Endothelial cell of umbilical vein (primary cell): ENCODE results near the gene MYD88.

Source experiments
- EZH2 ChIP-seq: IDR thresholded peaks from 2 replicates; pipeline ENCODE4 v1.6.1; 2012; ENCODE audit warnings: borderline replicate concordance, low read depth, mild to moderate bottlenecking, moderate library complexity, low read length, inconsistent platforms; ENCODE audit not compliant: severe bottlenecking
- FOS ChIP-seq: IDR thresholded peaks from 2 replicates; pipeline ENCODE4 v1.6.1; 2011; ENCODE audit warnings: mild to moderate bottlenecking, low read length, moderate library complexity, borderline replicate concordance; ENCODE audit not compliant: insufficient read depth
- GATA2 ChIP-seq: IDR thresholded peaks from 2 replicates; pipeline ENCODE4 v1.7.0; 2011; ENCODE audit warnings: low read depth, mild to moderate bottlenecking, moderate library complexity, mixed read lengths, low read length; ENCODE audit not compliant: insufficient read length, insufficient read depth
- MYC ChIP-seq: IDR thresholded peaks from one replicate; pipeline ENCODE4 v1.6.1; 2011; ENCODE audit warnings: mild to moderate bottlenecking, low read depth, low read length
- POLR2A ChIP-seq: IDR thresholded peaks from 2 replicates; pipeline ENCODE4 v1.6.1; 2012; ENCODE audit warnings: low read depth, mild to moderate bottlenecking, control low read depth, low read length
- TF ChIP-seq, protein P1 (sequence below), 2 donors: IDR thresholded peaks; 1 replicate in 1 of 2; 2 replicates in 1 of 2; pipeline ENCODE4 v1.5.1; 2011; ENCODE audit warnings: low read length in 2 of 2, mild to moderate bottlenecking in 2 of 2, moderate library complexity in 2 of 2, control low read depth in 1 of 2, inconsistent platforms in 1 of 2, low read depth in 1 of 2; ENCODE audit not compliant: insufficient read depth in 1 of 2; ENCODE audit errors: extremely low read depth in 1 of 2

DNA sequence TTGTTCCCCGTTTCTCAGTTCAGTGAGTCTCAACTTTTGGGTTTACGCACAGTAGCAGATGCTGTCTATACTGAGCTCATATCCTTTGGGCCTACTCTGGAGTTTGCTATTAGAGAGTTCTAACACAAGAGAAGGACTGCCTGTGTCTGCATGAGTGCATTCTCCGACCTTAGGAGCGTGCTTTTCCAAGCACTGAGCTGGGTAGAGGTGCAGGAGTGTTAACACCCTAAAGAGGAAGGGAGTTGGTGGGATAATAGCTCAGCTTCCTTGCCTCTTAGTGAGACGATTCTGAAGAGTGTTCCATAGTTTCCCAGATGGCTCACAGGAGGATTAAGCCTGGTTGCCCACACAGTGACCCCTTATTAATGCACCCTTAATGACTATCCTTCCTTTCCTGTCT, 20.0 kb downstream of the MYD88 start:
- no peak for TF ChIP-seq EZH2
- TF ChIP-seq, protein P1, sequence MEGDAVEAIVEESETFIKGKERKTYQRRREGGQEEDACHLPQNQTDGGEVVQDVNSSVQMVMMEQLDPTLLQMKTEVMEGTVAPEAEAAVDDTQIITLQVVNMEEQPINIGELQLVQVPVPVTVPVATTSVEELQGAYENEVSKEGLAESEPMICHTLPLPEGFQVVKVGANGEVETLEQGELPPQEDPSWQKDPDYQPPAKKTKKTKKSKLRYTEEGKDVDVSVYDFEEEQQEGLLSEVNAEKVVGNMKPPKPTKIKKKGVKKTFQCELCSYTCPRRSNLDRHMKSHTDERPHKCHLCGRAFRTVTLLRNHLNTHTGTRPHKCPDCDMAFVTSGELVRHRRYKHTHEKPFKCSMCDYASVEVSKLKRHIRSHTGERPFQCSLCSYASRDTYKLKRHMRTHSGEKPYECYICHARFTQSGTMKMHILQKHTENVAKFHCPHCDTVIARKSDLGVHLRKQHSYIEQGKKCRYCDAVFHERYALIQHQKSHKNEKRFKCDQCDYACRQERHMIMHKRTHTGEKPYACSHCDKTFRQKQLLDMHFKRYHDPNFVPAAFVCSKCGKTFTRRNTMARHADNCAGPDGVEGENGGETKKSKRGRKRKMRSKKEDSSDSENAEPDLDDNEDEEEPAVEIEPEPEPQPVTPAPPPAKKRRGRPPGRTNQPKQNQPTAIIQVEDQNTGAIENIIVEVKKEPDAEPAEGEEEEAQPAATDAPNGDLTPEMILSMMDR (IDR thresholded peaks at IDR 0.05; ENCODE audit: extremely low read depth in 1 of 2, insufficient read depth in 1 of 2, low read depth in 1 of 2, low read length in 2 of 2): no peak
- no peak for TF ChIP-seq POLR2A
- TF ChIP-seq MYC: no peak
- TF ChIP-seq FOS: no peak
- TF ChIP-seq GATA2: no peak
